Kidney (tissue), 14 donors: ENCODE data around the gene CDC42. TPM values are rescaled to one million over a fixed set of nuclear protein-coding genes. Genes with fewer than 3 reads are reported as not detected.

Source experiments
- DNase-seq, 5 donors: peaks; one replicate each; pipeline ENCODE4 v3.0.0-alpha.2; 2013 to 2020
- FAIRE-seq: peaks from 2 replicates; lab custom pipeline; 2012; peaks lifted over from hg19 to GRCh38; lab: Jason Lieb, UNC
- H3K27ac ChIP-seq, 2 donors: one replicate each; pipeline ENCODE4 v1.7.0; 2013; ENCODE audit warnings: low read depth in 2 of 2, low read length in 2 of 2, inconsistent platforms in 1 of 2
- H3K27me3 ChIP-seq: one replicate; pipeline ENCODE4 v1.7.1; 2013; ENCODE audit warnings: low read length, inconsistent platforms; ENCODE audit not compliant: control insufficient read depth, insufficient read depth
- H3K36me3 ChIP-seq, 3 donors: one replicate each; pipeline versions ENCODE4 v1.7.0 to v1.7.1; 2013; ENCODE audit warnings: low read length in 3 of 3, control low read depth in 1 of 3, inconsistent platforms in 1 of 3; ENCODE audit not compliant: insufficient read depth in 3 of 3, control insufficient read depth in 2 of 3
- H3K4me1 ChIP-seq, 3 donors: one replicate each; pipeline versions ENCODE4 v1.7.0 to v1.7.1; 2013; ENCODE audit warnings: low read length in 3 of 3, inconsistent platforms in 1 of 3, low read depth in 1 of 3; ENCODE audit not compliant: control insufficient read depth in 2 of 3, insufficient read depth in 2 of 3
- H3K4me3 ChIP-seq, 3 donors: one replicate each; pipeline versions ENCODE4 v1.7.0 to v1.8.1; 2013; ENCODE audit warnings: low read length in 3 of 3, control low read depth in 1 of 3, inconsistent platforms in 1 of 3
- H3K9ac ChIP-seq, 3 donors: one replicate each; pipeline versions ENCODE4 v1.7.0 to v1.7.1; 2013; ENCODE audit warnings: low read length in 3 of 3, control low read depth in 1 of 3, inconsistent platforms in 1 of 3
- H3K9me3 ChIP-seq, 3 donors: one replicate each; pipeline versions ENCODE4 v1.7.0 to v1.7.1; 2013; ENCODE audit warnings: low read length in 3 of 3, control low read depth in 1 of 3, inconsistent platforms in 1 of 3; ENCODE audit not compliant: control insufficient read depth in 2 of 3, insufficient read depth in 1 of 3
- intact Hi-C: fragments of 100-400 bp; cut with DNase I; formaldehyde crosslinking; loops from one replicate; pipeline ENCODE4 v1.11.1; 2022
- polyA plus RNA-seq: library from polyadenylated mRNA; stranded (reverse); fragments of 350-450 nt; fragmentation: Illumina TruSeq; extraction: RNeasy Lipid Tissue Mini Kit (QIAGEN cat#74804); gene quantifications from one replicate; pipeline ENCODE4 v1.2.3, GENCODE V29; 2014; ENCODE audit warnings: low read depth, low replicate concordance; ENCODE audit not compliant: insufficient read depth
- total RNA-seq: library from RNA; stranded (reverse); fragmentation: NEBNext Ultra II Directional; extraction: Animal tissue kit (Norgen Biotek cat#: 25700); gene quantifications from one replicate; pipeline ENCODE4 v1.2.1, GENCODE V29; 2021
- TF ChIP-seq, protein P1 (sequence below): IDR thresholded peaks from 3 replicates; pipeline ENCODE4 v1.5.1; 2012; ENCODE audit warnings: mild to moderate bottlenecking, moderate library complexity, borderline replicate concordance; ENCODE audit not compliant: insufficient read depth; ENCODE audit errors: extremely low read depth
- donor health status: control.
- donor health status: control.
- donor health status: control.
- donor health status: control.
- donor health status: control.
- donor health status: DM: yes; HTN: yes; CAD: no.
- donor health status: Normal renal cell carcinoma (clear cell type).

The CDC42 gene
- total and polyA plus RNA-seq, 2 donors from 2014 or later, result 207 to 248 TPM

DNA sequence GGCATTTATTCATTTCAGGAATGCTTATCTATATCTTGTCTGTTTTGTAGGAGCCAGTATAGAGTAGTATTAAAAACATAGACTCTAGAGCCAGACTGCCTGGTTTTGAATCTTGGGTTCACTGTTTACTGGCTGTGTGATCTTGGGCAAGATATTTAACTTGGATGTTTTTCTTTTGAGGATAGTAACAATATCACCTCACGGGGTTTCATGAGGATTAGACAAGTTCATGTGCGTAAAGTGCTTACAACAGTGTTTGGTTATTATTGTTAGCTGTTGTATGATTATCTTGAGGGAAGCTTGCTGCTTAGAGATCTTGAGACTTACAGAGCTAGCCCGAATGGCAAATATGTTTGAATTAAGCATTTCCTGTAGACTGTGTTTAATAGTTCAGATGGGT lies 50.2 kb downstream of the CDC42 start:
- FAIRE-seq (no peak), DNase-seq (no peak)
- H3K36me3 ChIP-seq, result peaks cover 2 to 19% (median 6%) of the 10 kb centered on the region in 3 donors
- no peak overlapping the region for H3K9ac ChIP-seq
- TF ChIP-seq, protein P1, sequence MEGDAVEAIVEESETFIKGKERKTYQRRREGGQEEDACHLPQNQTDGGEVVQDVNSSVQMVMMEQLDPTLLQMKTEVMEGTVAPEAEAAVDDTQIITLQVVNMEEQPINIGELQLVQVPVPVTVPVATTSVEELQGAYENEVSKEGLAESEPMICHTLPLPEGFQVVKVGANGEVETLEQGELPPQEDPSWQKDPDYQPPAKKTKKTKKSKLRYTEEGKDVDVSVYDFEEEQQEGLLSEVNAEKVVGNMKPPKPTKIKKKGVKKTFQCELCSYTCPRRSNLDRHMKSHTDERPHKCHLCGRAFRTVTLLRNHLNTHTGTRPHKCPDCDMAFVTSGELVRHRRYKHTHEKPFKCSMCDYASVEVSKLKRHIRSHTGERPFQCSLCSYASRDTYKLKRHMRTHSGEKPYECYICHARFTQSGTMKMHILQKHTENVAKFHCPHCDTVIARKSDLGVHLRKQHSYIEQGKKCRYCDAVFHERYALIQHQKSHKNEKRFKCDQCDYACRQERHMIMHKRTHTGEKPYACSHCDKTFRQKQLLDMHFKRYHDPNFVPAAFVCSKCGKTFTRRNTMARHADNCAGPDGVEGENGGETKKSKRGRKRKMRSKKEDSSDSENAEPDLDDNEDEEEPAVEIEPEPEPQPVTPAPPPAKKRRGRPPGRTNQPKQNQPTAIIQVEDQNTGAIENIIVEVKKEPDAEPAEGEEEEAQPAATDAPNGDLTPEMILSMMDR, result no peak
- no peaks in the 10 kb centered on the region for H3K27me3 ChIP-seq
- H3K27ac ChIP-seq, result no peak overlapping the region
- H3K4me3 ChIP-seq, result no peak overlapping the region
- intact Hi-C loops, result no loop called here
- H3K9me3 ChIP-seq, result no peaks in the 10 kb centered on the region
- H3K4me1 ChIP-seq, result peaks cover 0 to 2% (median 0%) of the 10 kb centered on the region in 3 donors

DNA sequence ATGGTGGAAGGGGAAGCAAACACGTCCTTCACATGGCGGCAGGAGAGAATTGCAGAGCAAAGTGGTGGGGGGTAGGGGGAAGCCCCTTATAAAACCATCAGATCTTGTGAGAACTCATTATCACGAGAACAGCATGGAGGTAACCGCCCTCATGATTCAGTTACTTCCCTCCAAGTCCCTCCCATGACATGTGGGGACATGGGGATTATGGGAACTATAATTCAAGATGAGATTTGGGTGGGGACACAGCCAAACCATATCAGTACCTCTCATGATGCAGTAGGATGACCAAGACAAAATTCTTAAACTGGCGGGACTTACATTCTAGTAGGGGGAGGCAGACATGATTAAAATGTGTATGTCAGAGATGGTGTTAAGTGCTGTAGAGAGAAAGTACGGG lies 51.6 kb downstream of the CDC42 start:
- FAIRE-seq (no peak), DNase-seq (no peak)
- TF ChIP-seq, protein P1, result no peak
- Histone ChIP-seq H3K36me3 (peaks cover 0 to 13% (median 3%) of the 10 kb centered on the region in 3 donors), H3K9me3 (no peaks in the 10 kb centered on the region), H3K4me1 (peaks cover 0 to 5% (median 0%) of the 10 kb centered on the region in 3 donors), H3K4me3 (no peak overlapping the region), H3K27ac (no peak overlapping the region), H3K27me3 (no peaks in the 10 kb centered on the region), H3K9ac (no peak overlapping the region)
- intact Hi-C loops, result no loop called here

DNA sequence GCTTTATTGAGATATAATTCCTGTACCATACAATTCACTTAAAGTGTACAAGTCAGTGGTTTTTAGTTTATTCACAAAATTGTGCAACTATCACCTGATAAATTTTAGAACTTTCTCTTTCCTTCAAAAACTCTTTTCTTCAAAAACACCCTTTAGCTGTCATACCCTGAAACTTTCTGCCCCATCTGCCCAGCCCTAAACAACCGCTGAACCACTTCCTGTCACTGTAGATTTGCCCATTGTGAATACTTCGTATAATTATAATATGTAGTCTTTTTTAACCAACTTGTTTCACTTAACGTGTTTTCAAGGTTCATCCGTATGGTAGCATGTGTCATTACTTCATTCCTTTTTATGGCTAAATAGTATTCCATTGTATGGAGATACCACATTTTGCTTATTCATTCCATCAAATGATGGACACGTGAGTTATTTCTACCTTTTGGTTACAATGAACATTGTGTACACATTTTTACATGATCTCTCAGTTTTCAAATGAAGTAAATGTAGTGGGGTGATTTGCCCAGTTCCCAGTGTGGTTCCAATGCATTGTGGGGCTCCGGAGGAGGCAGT lies 52.4 kb downstream of the CDC42 start:
- intact Hi-C loops, result no loop called here
- no peak for FAIRE-seq
- TF ChIP-seq, protein P1, result no peak
- peaks cover 0 to 5% (median 4%) of the 10 kb centered on the region in 3 donors for H3K4me1 ChIP-seq
- H3K36me3 ChIP-seq, result peaks cover 0 to 12% (median 0%) of the 10 kb centered on the region in 3 donors
- no peak for DNase-seq
- H3K9me3 ChIP-seq, result no peaks in the 10 kb centered on the region
- H3K4me3 ChIP-seq, result no peak overlapping the region
- no peaks in the 10 kb centered on the region for H3K27me3 ChIP-seq
- no peak overlapping the region for H3K27ac ChIP-seq
- no peak overlapping the region for H3K9ac ChIP-seq
